NAMALWA (cell line): ENCODE data around the gene MRPL3.

Experiments
- DNase-seq: peaks from one replicate; pipeline ENCODE4 v3.0.0-alpha.2; 2015; ENCODE audit warnings: low spot score

MRPL3 gene

DNA sequence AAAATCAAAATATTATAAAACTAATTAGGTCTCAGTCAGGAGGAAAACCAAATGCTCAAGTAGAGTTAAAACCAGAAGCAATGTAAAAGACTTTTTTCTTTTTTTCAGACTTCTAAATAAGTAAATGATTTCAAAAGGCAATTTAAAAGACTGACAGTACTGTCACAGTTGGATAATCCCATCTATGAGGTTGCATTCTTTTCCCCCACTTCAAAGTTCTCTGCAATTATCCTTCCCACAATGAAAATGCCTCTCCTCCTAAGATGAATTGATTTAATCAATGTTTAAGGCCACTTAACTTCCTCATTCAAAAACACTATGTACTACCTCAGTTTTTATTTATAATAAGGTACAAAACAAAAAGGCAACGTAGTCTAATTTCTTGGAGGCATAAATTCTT, 8.1 kb downstream of the MRPL3 start:
- no peak for DNase-seq

DNA sequence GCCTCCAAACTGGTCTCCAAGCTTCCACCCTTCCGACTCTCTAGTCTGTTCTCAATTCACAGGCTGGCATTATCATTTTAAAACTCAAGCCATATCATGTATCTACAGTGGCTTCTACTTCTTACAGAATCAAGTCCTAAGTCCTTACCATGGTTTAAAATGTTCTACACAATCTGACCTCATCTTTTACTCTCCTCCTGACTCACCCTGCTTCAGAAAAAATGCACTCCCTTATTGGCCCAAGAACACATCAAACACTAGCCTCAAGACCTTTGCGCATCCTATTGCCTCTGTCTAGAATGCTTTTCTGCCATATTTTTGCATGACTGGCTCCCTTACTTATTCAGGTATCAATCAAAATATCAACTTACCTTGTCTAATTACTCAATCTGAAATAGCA, 11.0 kb downstream of the MRPL3 start:
- no peak for DNase-seq

DNA sequence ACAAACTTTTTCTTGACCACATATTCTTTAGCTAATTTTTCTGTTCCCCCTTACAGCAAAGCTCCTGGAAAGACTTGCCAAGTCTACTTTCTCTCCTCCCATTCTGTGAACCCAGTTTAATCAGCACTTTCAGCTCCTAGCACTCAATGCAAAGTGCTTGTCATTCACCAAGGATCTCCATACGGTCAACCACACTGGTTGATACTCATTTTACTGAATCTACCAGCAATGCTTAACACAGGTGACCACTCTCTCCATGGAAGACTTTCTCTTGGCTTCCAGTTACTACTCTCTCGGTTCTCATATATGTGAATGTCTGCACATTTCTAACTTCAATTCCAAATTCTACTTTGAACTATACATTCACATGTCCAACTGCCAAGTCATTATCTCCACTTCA, 11.7 kb downstream of the MRPL3 start:
- no peak for DNase-seq

DNA sequence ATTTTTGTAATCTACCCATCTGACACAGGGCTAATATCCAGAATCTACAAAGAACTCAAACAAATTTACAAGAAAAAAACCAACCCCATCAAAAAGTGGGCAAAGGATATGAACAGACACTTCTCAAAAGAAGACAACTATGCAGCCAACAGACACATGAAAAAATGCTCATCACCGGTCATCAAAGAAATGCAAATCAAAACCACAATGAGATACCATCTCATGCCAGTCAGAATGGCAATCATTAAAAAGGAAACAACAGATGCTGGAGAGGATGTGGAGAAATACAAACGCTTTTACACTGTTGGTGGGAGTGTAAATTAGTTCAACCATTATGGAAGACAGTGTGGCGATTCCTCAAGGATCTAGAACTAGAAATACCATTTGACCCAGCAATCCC, 16.2 kb downstream of the MRPL3 start:
- peak; percentile 20 for DNase-seq

DNA sequence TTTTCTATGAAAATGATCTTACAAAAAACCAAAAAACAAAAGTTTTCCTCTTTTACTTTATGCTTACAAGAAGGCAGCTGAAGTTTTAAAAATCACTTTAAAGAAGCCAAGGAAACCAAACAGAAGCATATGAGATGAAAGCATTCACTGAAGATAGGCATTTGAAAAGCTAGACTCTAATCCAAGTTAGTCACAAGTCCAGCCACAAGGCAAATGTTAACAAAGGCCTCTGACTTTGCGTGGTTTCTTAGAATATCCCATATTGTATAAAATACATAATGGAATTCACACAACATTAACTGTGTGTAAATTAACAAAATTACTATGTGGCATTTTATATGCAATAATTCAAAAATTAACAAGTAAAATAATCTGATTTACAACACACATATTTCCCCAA, 17.7 kb downstream of the MRPL3 start:
- DNase-seq: no peak

DNA sequence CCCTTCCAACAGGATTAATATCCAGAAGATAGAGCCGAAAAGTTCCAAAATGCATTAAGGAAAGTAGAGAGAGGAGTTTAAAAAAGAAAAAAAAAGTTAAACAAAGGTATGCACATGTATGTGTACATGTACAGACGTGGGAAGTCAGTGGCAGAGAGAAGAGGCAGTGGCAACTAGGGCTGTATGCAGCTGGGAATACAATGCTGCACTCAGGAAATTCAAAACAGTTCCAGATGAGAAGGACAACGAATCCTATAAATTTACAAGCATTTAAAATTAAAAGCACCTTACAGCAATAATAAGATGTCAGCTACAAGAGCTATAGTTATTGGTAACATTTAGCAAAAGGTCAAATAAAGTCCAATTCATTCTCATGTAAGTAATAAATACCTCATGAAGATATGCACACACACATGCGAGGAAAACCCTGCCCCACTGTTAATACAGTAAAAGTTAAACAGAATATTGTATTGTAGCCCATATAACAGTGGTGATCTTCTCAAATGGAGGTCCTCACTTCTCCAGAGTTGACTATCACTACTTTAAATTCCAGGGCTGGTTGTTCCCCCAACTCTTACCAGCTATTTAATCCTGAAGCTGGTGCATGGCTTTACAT, 18.2 kb downstream of the MRPL3 start:
- DNase-seq: no peak

DNA sequence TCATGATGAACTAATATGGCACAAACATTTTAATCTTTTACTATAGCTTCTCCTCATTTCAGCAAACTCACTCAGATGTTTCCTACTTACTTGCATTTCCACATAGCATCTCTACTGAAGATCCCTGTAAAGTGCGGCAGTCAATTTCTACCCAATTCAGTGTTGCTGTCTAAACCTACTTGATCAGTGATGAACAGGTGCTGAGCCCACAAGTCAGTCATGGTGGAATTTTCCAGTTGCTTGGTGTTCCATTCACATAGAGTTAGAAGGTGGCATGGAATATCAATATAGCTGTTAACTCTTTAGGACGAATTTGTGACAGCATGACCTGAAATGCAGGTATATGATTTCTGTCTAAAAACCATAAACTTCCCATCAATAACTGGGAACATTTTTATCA, 22.7 kb downstream of the MRPL3 start:
- DNase-seq: no peak

DNA sequence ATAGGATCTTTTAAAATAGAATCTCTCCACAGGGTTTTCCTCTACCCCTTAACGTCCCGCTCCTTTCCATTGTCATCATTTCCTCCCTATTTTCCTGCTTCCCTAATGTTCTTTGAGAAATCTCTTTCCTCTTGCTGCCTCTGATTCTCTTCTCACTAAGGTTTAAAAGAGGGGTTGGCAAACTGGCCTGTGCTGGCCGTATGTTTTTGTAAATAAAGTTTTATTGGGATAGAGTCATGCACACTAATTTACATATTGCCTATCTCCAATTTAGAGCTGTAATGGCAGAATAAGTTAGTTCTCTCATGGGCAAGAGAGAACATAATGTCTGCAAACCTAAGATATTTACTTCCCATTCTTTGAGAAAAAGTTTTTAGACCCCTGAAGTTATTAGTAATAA, 25.0 kb downstream of the MRPL3 start:
- DNase-seq: no peak

DNA sequence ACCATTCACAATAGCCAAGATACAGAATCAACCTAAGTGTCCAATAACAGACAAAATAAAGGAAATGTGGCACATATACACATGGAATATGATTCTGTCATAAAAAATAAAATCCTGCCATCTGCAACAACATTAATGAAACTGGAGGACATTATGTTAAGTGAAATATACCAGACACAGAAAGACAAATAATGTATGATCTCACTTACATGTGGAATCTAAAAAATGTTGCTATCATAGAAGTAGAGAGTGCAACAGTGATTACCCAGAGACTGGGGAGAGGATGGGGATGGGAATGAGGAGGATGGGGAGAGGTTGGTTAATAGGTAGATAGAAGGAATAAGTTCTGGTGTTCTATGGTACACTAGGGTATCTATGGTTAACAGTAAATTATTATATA, 28.7 kb downstream of the MRPL3 start:
- no peak for DNase-seq

DNA sequence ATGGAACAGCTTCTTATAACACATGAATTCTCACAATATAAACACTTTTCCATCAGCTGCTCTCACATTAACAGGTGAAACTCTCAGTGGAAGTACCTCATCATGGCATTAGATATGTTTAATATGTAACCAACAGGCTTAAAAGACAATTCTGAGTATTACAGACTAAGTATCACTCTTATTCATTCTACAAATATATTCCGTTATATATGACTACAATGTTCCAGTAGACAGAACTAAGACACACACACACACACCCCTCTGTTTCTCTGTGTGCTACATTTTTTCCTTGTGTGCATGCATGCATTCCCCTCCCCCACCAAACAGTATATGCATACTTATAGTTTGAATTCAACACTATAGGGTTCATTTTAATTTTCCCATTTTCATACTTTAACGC, 32.4 kb downstream of the MRPL3 start:
- DNase-seq: no peak

DNA sequence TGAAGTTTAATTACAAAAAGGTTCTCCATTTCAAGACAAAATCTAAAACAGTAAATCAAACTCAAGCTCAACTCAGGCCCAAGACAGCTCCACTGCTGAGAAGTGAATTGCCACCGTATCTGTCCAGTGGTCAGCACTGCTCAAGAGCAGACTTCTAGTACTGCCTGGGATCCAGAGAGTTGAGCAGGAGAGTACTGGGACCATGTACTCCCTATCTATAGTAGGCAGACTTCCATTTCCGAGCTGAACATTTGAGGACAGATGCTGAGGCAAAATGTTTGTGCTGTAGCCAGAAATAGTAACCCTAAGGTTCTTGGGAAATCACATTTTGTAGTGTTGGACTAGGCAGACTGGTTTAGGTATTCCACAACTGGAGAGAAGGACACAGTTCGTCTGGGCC, 44.1 kb downstream of the MRPL3 start:
- no peak for DNase-seq

DNA sequence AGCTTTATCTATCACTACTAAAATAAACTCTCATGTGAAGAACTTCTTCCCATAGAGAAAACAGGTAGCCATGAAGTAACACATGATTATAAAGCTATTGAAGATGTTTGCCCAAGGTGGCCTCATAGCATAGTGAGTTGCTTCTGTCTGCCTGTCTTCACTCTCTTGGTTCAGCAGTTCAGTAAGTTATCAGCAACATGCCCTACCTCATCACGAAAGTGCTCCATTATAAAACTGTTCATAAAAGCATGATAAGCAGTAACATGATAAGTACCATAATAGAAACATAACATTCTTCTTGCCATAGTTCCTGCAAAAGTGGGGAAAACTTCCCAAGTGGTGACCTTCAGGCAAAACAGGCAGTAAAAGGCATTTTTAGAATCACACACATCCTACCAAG, 45.6 kb downstream of the MRPL3 start:
- no peak for DNase-seq

DNA sequence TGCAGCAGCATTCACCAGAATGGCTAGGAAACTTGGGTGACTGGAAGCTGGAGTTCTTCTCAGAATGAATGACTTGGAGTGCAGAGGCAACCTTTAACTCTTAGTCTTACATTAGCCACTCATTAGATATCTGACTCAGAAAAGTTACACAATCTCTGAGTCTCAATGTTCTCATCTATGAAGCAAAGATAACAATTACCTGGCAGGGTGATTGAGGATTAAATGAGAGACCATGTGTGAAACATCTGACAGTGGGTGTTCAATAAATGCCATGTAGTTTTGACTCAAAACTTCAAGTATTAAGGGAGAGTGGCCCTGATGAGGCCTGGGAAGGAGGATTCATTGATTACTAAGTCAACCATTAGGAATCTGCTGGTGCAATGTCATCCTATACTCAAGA, 48.3 kb downstream of the MRPL3 start:
- no peak for DNase-seq

DNA sequence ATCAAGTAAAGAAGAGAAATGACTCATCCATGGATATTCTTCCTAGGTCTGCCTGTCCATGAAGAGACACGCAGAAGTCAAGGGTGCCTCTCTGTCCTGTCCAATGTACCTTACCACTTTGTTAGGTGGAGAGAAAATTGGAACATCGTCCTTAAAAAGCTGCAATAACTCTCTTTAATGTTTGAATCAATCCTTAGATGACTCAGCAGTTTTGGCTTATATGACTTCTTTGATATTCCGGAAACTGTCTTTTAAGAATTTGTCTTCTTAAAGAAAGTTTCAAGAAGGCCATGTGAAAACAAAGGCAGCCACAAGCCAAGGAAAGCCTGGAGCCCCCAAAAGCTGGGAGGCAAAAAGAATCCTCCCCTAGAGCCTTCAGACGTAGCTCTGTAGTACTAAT, 49.2 kb downstream of the MRPL3 start:
- DNase-seq: no peak

DNA sequence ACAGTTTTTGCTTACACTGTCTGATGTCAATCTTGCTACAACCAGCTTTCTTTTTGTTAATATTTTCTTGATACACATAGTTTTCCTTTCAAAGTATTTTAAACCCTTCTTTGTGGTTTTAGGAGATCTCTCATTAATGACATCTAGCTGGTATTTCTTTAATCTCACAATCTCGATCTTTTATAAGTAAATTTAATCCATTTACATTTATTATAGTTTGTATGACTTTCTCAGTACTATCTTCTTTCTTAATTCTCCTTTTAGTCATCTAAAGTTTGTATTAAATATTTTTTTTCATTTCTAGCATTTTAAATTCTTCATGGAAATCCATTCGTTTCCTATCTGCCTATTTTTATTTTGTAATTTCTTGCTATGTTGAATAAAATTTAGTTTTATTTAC, 55.4 kb downstream of the MRPL3 start:
- DNase-seq: no peak

DNA sequence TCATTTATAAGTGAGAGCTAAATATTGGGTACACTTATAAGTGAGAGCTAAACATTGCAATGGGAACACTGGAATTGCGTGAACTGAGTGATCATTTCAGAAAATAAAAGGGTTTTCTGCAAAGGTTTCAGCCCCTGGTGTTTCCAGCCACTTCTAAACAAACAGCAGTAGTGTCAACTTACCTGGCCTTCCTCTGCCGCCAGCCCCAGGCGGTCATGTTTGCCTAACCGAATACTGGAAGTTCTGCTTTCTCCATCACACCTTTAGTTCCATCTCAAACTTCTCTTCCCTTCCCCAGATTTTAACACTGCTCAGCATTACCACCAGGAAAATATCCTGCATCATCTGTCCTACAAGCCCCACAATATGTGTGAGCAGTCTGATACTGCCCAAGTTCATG, 58.6 kb downstream of the MRPL3 start:
- DNase-seq: no peak

DNA sequence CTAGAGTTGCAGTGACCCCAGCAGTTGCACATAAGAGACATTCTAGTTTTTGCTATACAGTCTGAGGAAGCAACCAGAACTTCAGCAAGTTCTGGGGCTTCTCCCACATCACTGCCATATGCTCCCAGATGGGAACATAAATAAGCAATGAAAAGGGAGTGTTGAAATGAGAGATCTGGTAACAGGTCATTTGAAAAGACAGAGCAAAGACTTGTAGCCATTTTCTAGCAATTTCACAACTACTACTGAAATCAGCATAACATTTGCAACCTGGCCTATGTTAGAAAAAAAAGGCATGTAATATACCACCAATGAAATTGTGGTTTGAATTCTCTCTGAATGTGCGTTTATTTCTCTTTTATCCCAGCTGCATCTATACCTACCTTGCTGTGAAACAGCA, 63.7 kb downstream of the MRPL3 start:
- DNase-seq: no peak

DNA sequence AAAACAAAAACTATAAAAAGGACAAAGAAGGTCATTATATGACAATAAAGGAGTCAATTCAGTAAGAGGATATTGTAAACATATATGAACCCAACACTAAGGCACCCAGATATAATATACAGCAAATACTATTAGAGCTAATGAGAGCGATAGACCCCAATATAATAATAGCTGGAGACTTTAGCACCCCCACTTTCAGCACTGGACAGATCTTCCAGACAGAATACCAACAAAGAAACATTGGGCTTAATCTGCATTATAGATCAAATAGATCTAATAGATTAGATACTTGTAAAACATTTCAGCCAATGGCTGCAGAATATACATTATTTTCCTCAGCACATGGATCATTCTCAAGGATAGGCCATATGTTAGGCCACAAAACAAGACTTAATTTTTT, 67.8 kb downstream of the MRPL3 start:
- DNase-seq: no peak

DNA sequence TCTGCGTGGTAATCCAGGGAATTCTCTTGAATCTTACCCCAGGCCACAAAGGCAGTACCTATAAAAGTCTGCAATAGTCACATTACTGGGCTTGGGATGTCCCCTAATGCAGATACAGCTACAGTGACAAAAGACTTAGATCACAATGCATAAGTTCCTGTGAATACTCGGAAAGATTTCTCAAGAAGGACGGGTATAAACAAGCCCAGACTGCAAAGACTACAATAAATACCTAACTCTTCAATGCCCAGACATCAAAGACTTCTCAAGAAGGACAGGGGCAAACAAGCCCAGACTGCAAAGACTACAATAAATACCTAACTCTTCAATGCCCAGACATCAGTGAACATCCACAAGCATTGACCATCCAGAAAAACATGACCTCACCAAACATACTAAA, 70.3 kb downstream of the MRPL3 start:
- no peak for DNase-seq

DNA sequence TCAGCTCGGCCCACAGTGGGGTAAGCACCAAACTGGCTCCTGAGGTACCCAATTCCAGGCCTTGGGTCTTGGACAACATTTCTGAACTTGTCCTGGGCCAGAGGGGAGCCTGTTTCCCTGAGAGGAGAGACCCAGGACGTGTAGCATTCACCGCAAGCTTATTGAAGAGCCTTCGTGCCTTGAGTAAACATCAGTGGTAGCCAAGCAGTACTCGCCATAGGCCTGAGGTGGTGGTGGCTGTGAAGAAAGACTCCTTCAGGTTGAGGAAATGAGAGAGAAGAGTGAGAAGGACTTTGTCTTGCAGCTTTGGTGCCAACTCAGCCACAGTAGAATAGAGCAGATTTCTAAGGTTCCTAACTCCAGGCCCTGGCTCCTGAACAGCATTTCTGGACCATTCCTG, 71.0 kb downstream of the MRPL3 start:
- no peak for DNase-seq

DNA sequence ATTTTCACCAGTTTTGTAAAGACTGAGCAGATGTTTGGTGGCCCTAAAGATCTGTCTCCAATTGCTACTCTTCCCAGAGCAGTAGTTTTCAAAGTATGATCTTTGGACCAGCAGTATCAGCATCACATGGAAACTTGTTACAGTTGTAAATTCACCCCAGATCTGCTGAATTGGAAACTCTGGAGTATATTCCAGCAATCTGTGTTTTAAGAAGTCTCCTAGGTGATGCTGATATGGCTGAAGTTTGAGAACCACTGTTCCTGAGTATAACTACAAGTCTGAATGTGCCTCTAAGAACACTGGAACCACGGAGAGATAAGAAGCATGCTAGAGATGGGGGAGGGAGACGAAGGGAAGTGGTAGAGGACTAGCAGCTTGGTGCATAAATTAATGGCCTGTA, 75.5 kb downstream of the MRPL3 start:
- DNase-seq: no peak

DNA sequence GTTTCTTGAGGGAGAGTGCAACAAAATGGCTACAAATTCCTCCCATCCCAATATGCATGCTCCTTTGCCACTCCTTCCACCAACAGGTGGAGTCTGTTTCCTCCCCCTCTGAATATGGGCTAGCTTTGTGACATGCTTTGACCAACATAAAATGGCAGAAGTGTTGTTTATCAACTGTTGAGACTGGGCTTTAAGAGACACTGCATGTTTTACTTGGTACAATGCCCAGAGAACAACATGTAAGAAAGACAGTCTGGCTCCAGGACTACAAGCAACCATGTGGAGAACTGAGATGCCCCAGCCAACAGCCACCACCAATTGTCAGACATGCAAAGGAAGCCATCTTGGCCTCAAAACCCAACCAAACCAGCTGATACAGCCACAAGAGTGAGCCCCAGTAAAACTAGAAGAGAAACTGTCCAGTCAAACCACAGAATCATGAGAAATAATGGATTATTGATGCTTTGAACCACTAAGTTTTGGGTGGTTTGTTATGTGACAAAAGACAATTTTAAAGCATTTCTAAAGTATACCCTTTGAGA, 80.7 kb downstream of the MRPL3 start:
- no peak for DNase-seq

DNA sequence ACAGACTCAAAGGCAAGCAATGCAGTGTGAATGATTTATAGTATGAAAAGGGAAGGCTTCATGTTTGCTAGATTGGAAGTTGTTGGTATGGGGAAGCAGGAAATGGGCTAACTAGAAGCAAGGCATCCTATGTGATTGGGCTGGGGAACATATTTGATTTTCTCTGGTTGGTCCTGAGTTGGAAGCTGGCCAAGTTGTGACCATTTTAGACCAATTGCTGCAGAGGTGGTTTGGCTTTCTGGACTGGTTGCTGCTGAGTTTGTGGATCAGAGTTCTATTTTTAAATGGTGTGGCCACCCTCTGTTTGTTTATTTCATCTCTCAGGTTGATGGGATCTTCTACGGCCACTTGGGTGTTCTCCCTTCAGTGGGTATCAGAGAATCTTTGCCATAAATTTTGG, 81.5 kb downstream of the MRPL3 start:
- no peak for DNase-seq

DNA sequence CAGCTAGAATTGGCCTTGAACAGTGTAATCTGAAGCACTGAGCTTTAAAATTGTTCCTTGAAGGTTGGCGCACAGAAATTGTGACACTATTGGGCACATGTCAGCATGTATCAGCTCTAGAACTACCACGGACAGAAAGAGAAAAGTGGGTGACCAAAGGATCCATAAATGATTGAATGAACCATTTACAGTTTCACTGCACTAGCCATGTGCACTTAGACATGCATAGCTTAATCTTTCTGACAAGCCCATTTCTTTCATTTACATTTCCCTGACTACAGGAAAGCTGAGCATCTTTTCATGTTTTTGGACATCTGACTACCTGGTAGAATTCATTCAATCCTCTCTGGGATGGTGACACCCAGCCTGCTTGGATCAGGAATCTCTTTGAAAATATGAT, 85.0 kb downstream of the MRPL3 start:
- DNase-seq: no peak
